OCI-LY7 (cell line): ENCODE measurements around the gene LRP3.

Source experiments
- CTCF ChIP-seq: fragments of 200-600 bp; sonication (generic); conservative IDR thresholded peaks from 2 replicates; pipeline ENCODE4 v1.5.1; 2014; ENCODE audit warnings: mild to moderate bottlenecking, antibody characterized with exemption, low read length, moderate library complexity, mixed read lengths
- EZH2phosphoT487 ChIP-seq: fragments of 200-600 bp; sonication (generic); IDR thresholded peaks from 2 replicates; pipeline ENCODE4 v1.6.1; 2018; ENCODE audit warnings: low read depth, borderline replicate concordance, mild to moderate bottlenecking, mixed run types, antibody characterized with exemption, low read length, moderate library complexity, mixed read lengths

GRCh38 chr19:33175886-33176669, 18.1 kb upstream of the LRP3 start:
- peak; percentile 25; the same call in 1 of the 2 replicates for TF ChIP-seq CTCF
- no peak for TF ChIP-seq EZH2phosphoT487
